WI38 (cell line): ENCODE data around the gene HSD11B2.
A peak's percentile ranks its signal among the peaks of the same experiment; 100 is the strongest.

Source experiments
- H3K4me3 ChIP-seq: 2 replicates; pipeline ENCODE4 v1.5.1; 2011; ENCODE audit warnings: low read depth, mild to moderate bottlenecking, control low read depth, low read length
- TF ChIP-seq, protein P1 (sequence below): IDR thresholded peaks from 2 replicates; pipeline ENCODE4 v1.5.1; 2012; ENCODE audit warnings: low read depth, mild to moderate bottlenecking, control low read depth, low read length

The HSD11B2 gene

GRCh38 chr16:67388591-67388990 lies 42.3 kb upstream of the HSD11B2 start:
- H3K4me3 ChIP-seq: no peak overlapping the region
- TF ChIP-seq, protein P1, sequence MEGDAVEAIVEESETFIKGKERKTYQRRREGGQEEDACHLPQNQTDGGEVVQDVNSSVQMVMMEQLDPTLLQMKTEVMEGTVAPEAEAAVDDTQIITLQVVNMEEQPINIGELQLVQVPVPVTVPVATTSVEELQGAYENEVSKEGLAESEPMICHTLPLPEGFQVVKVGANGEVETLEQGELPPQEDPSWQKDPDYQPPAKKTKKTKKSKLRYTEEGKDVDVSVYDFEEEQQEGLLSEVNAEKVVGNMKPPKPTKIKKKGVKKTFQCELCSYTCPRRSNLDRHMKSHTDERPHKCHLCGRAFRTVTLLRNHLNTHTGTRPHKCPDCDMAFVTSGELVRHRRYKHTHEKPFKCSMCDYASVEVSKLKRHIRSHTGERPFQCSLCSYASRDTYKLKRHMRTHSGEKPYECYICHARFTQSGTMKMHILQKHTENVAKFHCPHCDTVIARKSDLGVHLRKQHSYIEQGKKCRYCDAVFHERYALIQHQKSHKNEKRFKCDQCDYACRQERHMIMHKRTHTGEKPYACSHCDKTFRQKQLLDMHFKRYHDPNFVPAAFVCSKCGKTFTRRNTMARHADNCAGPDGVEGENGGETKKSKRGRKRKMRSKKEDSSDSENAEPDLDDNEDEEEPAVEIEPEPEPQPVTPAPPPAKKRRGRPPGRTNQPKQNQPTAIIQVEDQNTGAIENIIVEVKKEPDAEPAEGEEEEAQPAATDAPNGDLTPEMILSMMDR: no peak

DNA sequence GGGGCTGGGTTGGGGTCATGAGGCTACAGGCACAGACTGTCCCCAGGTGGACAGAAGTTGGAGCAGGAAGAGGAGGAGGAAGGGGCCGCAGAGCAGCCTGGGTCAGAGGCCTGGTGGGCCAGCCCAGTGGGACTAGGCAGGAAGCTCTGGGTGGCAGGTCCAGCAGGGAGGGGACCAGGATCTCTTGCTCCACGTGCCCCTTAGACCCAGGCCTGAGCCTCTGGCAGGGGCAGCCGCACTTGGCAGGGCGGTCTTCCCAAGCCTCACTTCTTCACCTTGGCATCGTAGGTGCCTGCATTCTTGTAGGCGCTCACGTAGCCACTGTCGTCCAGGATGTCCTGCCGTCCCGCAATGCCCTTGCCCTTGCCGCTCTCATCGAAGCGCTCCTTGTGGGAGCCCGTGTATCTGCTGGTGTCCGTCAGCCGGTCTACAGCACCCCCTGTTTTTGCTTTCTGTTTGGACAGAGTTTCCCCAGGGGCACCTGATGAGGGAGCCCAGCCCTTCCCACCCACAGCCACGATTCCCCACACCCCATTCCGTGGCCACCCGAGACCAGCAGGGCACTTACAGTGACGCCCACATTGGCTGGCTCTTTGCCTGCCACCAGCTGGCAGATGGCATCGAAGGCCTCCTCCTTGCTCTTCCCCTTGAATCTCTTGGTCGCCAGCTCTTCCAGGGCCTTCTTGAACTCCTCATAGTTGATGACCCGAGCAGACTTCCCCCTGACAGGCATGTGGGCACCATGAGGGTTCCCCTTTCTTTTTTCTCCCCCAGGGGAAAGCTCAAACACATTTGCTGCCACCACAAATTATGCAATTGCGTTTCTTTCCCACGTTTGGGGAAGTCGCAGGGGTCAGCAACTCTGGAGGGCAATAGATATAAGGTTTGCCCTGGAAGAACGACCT lies 40.8 kb upstream of the HSD11B2 start:
- no peak overlapping the region for H3K4me3 ChIP-seq
- TF ChIP-seq, protein P1: no peak

DNA sequence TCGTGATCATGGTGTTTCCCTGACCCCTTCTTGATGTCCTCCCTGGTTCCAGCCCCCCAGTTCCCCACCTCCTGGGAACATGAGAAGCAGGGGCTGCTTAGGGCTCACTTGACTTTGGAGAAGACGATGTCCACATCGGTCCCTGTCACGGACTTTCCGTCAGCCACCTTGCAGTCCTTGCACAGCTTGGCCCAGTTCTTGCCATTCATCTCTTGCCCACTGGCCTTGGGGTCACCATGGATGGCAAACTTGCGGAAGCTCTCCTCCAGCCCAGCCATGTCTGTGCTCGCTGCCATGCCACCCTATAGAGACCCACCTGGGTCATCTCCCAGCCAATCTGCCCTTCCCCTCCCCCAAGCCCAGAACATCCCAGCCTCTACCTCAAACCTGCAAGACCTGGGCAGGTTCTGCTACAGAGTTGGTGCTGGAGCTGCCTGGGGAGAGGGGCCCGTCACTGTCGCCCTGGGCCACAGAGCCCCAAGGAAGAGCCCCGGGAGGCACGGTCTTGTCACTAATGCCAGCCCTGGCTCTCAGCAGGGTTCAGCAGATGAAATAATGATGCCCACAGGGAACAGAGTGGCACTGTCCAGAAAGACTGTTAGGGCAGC lies 40.0 kb upstream of the HSD11B2 start:
- TF ChIP-seq, protein P1: no peak
- no peak overlapping the region for H3K4me3 ChIP-seq

- H3K4me3 ChIP-seq: no peak overlapping the region
- TF ChIP-seq, protein P1: no peak
Observed at GRCh38 chr16:67391424-67392300, 39.3 kb upstream of the HSD11B2 start.

GRCh38 chr16:67392301-67393059 lies 38.4 kb upstream of the HSD11B2 start:
- peak overlapping the region; percentile 45 for H3K4me3 ChIP-seq
- TF ChIP-seq, protein P1: no peak

- H3K4me3 ChIP-seq: peak within 1 kb of the TSS; percentile 45
- TF ChIP-seq, protein P1: peak; percentile 60
Observed at GRCh38 chr16:67393111-67393787, 37.7 kb upstream of the HSD11B2 start, which contains the start of gene TPPP3. Gene TPPP3 (minus strand): TSS chr16:67393498. CDS start chr16:67391111, 2,387 bp downstream.
